ENCODE measurements around the gene SERP2. TPM values are rescaled to one million over a fixed set of nuclear protein-coding genes. Genes with fewer than 3 reads are reported as not detected.
A peak's percentile ranks its signal among the peaks of the same experiment; 100 is the strongest.

The SERP2 gene
- total and polyA plus RNA-seq, 2 of the 13 experiments (the other 11 are each of a cell fraction or from before 2014, with no cell fraction given), result not detected

DNA sequence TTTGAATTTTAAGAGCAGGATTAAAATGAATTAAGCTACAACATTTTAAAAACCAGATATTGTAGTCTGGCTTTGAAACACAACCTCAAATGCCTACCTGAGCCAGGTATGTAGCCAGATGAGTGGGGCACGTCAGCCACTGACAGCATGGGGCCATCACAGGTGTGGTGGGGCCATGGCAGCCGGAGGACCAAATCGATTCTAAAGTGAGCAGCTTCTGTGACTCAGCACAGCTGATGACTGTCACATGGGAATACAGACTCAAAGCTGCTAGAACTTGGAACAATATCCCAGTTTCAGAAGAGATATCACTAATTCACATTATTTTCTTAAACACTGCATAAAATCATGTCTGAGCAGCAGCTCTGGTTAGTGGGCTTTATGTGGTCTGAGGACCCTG, 52.8 kb downstream of the SERP2 start (continued):
- TF ChIP-seq, protein P1, sequence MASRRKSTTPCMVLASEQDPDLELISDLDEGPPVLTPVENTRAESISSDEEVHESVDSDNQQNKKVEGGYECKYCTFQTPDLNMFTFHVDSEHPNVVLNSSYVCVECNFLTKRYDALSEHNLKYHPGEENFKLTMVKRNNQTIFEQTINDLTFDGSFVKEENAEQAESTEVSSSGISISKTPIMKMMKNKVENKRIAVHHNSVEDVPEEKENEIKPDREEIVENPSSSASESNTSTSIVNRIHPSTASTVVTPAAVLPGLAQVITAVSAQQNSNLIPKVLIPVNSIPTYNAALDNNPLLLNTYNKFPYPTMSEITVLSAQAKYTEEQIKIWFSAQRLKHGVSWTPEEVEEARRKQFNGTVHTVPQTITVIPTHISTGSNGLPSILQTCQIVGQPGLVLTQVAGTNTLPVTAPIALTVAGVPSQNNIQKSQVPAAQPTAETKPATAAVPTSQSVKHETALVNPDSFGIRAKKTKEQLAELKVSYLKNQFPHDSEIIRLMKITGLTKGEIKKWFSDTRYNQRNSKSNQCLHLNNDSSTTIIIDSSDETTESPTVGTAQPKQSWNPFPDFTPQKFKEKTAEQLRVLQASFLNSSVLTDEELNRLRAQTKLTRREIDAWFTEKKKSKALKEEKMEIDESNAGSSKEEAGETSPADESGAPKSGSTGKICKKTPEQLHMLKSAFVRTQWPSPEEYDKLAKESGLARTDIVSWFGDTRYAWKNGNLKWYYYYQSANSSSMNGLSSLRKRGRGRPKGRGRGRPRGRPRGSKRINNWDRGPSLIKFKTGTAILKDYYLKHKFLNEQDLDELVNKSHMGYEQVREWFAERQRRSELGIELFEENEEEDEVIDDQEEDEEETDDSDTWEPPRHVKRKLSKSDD (CRISPR knock-in tag; IDR thresholded peaks at IDR 0.05; ENCODE audit: low read depth), result no peak
- TF ChIP-seq MEIS2 (CRISPR knock-in tag; IDR thresholded peaks at IDR 0.05) (no peak), ZNF350 (CRISPR knock-in tag; IDR thresholded peaks at IDR 0.05; ENCODE audit: borderline replicate concordance, low read depth) (no peak), ZFYVE20 (CRISPR knock-in tag; IDR thresholded peaks at IDR 0.05; ENCODE audit: borderline replicate concordance, low read depth) (no peak), PTBP1 (IDR thresholded peaks at IDR 0.05; ENCODE audit: low read depth, low read length, poor library complexity, severe bottlenecking) (no peak)
- TF ChIP-seq, protein P2, sequence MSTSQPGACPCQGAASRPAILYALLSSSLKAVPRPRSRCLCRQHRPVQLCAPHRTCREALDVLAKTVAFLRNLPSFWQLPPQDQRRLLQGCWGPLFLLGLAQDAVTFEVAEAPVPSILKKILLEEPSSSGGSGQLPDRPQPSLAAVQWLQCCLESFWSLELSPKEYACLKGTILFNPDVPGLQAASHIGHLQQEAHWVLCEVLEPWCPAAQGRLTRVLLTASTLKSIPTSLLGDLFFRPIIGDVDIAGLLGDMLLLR (CRISPR knock-in tag; IDR thresholded peaks at IDR 0.05), result no peak

DNA sequence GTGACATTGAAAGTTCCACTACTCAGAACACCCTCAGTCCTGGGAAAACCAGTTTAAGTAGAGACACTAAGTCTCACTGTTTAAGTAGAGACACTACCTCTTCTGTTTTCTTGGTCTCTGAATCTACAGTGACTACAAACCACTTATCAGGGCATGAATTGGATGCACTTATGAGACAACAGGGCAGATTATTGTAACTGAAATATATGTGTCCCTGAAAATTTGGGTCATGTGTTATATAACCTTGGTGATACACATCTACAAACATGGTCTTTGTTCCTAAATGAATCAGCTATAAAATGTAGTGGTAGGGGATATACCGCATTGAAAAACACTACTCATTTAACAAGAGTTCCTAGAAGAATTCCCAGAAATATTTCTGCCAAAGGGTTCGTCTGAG, 55.7 kb downstream of the SERP2 start:
- H3K79me2 ChIP-seq (ENCODE audit: insufficient read depth, low read length), result no peaks in the 10 kb centered on the region
- CTCF ChIA-PET (ENCODE audit: low intra/inter-chr PET ratio, low total read pairs), result no interaction called here
- H3K27ac ChIP-seq (ENCODE audit: extremely low read length, insufficient read depth, low read length), result peak overlapping the region; percentile 36
- intact Hi-C loops (cut with micrococcal nuclease; ENCODE audit: unreplicated experiment) (no loop called here), in situ Hi-C loops (cut with HindIII; ENCODE audit: extremely low pct_ligation_motif_present, low pct_unique_long_range_greater_than_20kb) (no loop called here)
- H3K27me3 ChIP-seq (ENCODE audit: control insufficient read depth in 1 of 2, insufficient read depth in 2 of 2, low read length in 2 of 2), result no peaks in the 10 kb centered on the region
- peak overlapping the region; percentile 5; the same call in 1 of the 2 replicates for H3K4me2 ChIP-seq (ENCODE audit: low read depth, low read length)
- FAIRE-seq (no peak), ATAC-seq (peak; percentile 47), DNase-seq (ENCODE audit: low spot score) (peak; percentile 67)
- no peak overlapping the region for H3K4me3 ChIP-seq (replicated peaks in 1 of 3; ENCODE audit: insufficient read depth in 1 of 3, low read depth in 2 of 3, low read length in 3 of 3)
- POLR2A ChIA-PET, result interaction anchor here (4.7 kb wide), 1 partner anchor 25 kb away, joined by 31 read pairs; no protein-coding TSS in a partner anchor
- H3K4me1 ChIP-seq (ENCODE audit: insufficient read depth, low read length), result peaks cover 45% of the 10 kb centered on the region
- no peaks in the 10 kb centered on the region for H4K20me1 ChIP-seq (ENCODE audit: insufficient read depth, low read length)
- peaks cover 6 to 11% of the 10 kb centered on the region in 2 experiments; a peak in 3 of 5 replicates for H3K36me3 ChIP-seq (replicated peaks in 1 of 2; ENCODE audit: control insufficient read depth in 1 of 2, insufficient read depth in 2 of 2, low read length in 2 of 2)
- no peak overlapping the region for H3K9ac ChIP-seq (ENCODE audit: insufficient read depth, low read depth, low read length)
- no TSS peak for BruUV-seq (replicated peaks)
- 11% methylated on average over 2 of the region's 2 CpGs for WGBS (ENCODE audit: low lambda C conversion rate)
- H2AFZ ChIP-seq (ENCODE audit: low read length), result no peak overlapping the region
- H3K9me3 ChIP-seq (ENCODE audit: low read length), result no peaks in the 10 kb centered on the region
- TF ChIP-seq, protein P3, sequence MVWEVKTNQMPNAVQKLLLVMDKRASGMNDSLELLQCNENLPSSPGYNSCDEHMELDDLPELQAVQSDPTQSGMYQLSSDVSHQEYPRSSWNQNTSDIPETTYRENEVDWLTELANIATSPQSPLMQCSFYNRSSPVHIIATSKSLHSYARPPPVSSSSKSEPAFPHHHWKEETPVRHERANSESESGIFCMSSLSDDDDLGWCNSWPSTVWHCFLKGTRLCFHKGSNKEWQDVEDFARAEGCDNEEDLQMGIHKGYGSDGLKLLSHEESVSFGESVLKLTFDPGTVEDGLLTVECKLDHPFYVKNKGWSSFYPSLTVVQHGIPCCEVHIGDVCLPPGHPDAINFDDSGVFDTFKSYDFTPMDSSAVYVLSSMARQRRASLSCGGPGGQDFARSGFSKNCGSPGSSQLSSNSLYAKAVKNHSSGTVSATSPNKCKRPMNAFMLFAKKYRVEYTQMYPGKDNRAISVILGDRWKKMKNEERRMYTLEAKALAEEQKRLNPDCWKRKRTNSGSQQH (CRISPR knock-in tag; IDR thresholded peaks at IDR 0.05; ENCODE audit: low read depth), result no peak
- TF ChIP-seq PCBP2 (optimal IDR thresholded peaks at IDR 0.05; ENCODE audit: low read depth, low read length, poor library complexity, severe bottlenecking) (no peak), ZNF432 (CRISPR knock-in tag; IDR thresholded peaks at IDR 0.05; ENCODE audit: borderline replicate concordance) (no peak), SP1 (IDR thresholded peaks at IDR 0.05) (no peak), SP1 (CRISPR knock-in tag; IDR thresholded peaks at IDR 0.05) (no peak), HNF4A (CRISPR knock-in tag; IDR thresholded peaks at IDR 0.05) (peak; percentile 41; the same call in 1 of the 2 replicates)
- TF ChIP-seq, protein P4, sequence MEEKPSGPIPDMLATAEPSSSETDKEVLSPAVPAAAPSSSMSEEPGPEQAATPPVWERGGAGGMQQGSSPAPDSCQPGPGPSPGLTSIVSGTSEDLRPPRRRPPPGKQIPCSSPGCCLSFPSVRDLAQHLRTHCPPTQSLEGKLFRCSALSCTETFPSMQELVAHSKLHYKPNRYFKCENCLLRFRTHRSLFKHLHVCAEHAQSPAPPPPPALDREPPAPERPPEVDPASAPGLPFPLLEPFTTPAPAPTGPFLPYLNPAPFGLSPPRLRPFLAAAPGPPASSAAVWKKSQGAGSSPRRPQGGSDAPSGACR (CRISPR knock-in tag; IDR thresholded peaks at IDR 0.05), result no peak
- TF ChIP-seq, protein P5, sequence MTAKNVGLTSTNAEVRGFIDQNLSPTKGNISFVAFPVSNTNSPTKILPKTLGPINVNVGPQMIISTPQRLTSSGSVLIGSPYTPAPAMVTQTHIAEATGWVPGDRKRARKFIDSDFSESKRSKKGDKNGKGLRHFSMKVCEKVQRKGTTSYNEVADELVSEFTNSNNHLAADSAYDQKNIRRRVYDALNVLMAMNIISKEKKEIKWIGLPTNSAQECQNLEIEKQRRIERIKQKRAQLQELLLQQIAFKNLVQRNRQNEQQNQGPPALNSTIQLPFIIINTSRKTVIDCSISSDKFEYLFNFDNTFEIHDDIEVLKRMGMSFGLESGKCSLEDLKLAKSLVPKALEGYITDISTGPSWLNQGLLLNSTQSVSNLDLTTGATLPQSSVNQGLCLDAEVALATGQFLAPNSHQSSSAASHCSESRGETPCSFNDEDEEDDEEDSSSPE (CRISPR knock-in tag; IDR thresholded peaks at IDR 0.05), result no peak
- TF ChIP-seq, protein P6, sequence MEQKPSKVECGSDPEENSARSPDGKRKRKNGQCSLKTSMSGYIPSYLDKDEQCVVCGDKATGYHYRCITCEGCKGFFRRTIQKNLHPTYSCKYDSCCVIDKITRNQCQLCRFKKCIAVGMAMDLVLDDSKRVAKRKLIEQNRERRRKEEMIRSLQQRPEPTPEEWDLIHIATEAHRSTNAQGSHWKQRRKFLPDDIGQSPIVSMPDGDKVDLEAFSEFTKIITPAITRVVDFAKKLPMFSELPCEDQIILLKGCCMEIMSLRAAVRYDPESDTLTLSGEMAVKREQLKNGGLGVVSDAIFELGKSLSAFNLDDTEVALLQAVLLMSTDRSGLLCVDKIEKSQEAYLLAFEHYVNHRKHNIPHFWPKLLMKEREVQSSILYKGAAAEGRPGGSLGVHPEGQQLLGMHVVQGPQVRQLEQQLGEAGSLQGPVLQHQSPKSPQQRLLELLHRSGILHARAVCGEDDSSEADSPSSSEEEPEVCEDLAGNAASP (CRISPR knock-in tag; IDR thresholded peaks at IDR 0.05; ENCODE audit: borderline replicate concordance), result peak; percentile 22; the same call in 1 of the 2 replicates

Data from HepG2 (cell line).